HUES64 (cell line): ENCODE data around the gene RBM45.

Experiments used
- H3K27ac ChIP-seq: 2 replicates; pipeline ENCODE4 v1.7.0; 2013; ENCODE audit warnings: low read depth, low read length, inconsistent platforms
- H3K27me3 ChIP-seq: 2 replicates; pipeline ENCODE4 v1.6.1; 2013; ENCODE audit warnings: mild to moderate bottlenecking, low read length; ENCODE audit not compliant: insufficient read depth
- H3K36me3 ChIP-seq: 2 replicates; pipeline ENCODE4 v1.6.1; 2013; ENCODE audit warnings: mild to moderate bottlenecking, low read length; ENCODE audit not compliant: insufficient read depth
- H3K4me1 ChIP-seq: 2 replicates; pipeline ENCODE4 v1.6.1; 2013; ENCODE audit warnings: mild to moderate bottlenecking, low read length, moderate library complexity; ENCODE audit not compliant: insufficient read depth
- H3K4me3 ChIP-seq: 2 replicates; pipeline ENCODE4 v1.5.1; 2013; ENCODE audit warnings: mild to moderate bottlenecking, low read length, moderate library complexity
- H3K9ac ChIP-seq: 2 replicates; pipeline ENCODE4 v1.6.1; 2013; ENCODE audit warnings: mild to moderate bottlenecking, low read depth, low read length
- H3K9me3 ChIP-seq: 2 replicates; pipeline ENCODE4 v1.6.1; 2013; ENCODE audit warnings: low read depth, low read length; ENCODE audit not compliant: insufficient read depth
- WGBS: fragments of 150-250, 120-280 bp; methylation state at CpG from one replicate; pipeline ENCODE4 v1.1.7; 2013; ENCODE audit warnings: missing lambda C conversion rate; 5-methylcytosine and 5-hydroxymethylcytosine counted together

RBM45 gene

DNA sequence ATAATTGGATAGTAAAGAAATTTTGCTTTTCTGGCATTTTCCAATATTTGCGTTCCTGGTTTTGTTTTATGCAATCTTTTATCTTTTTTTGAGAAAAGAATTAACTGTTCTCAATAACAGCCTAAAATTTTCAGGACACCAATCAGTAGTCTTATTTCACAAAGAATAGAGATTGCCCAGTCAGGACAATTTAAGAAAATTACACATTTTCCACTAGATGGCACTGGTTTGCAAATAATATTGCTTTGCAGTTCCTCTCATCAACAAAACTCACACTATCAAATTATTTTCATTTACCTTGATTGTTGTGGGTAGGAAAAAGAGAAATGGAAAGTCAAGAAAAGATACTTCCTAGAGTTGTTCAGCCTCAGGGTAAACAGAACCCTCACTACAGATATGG lies 2.4 kb upstream of the RBM45 start:
- no peaks in the 10 kb centered on the region for H3K27me3 ChIP-seq

DNA sequence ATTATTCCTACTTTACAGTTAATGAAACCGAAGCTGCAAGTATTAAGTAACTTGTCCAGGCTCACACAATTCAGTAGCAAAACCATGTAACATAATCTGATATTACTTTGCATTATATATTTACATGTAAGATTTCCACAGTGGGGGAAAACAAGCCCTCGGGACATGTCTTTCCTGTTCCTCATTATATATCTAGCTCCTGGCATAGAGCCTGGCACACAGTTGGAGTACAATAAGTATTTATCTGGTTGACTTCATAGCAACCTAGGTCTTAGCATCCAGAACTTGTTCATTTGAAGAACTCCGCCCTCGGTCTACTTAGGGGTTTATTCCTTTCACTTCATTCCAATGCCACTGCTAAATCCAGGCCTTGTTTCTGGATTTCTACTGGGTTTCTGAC lies 1.6 kb upstream of the RBM45 start:
- peaks cover 6% of the 10 kb centered on the region; the same call in 1 of the 2 replicates for H3K4me1 ChIP-seq
- no peak overlapping the region for H3K9ac ChIP-seq
- no peak overlapping the region for H3K27ac ChIP-seq
- H3K4me3 ChIP-seq, result no peak overlapping the region
- 92% methylated on average over 3 of the region's 4 CpGs for WGBS
- H3K9me3 ChIP-seq, result no peaks in the 10 kb centered on the region
- no peaks in the 10 kb centered on the region for H3K36me3 ChIP-seq
- no peaks in the 10 kb centered on the region for H3K27me3 ChIP-seq

More for the DNA sequence above, 2.4 kb upstream of the RBM45 start:
- H3K27ac ChIP-seq, result no peak overlapping the region
- no peak overlapping the region for H3K9ac ChIP-seq
- no CpG with 5 or more reads among the region's 1 CpG for WGBS
- H3K4me1 ChIP-seq, result peaks cover 6% of the 10 kb centered on the region; the same call in 1 of the 2 replicates
- no peaks in the 10 kb centered on the region for H3K36me3 ChIP-seq
- no peak overlapping the region for H3K4me3 ChIP-seq
- no peaks in the 10 kb centered on the region for H3K9me3 ChIP-seq

DNA sequence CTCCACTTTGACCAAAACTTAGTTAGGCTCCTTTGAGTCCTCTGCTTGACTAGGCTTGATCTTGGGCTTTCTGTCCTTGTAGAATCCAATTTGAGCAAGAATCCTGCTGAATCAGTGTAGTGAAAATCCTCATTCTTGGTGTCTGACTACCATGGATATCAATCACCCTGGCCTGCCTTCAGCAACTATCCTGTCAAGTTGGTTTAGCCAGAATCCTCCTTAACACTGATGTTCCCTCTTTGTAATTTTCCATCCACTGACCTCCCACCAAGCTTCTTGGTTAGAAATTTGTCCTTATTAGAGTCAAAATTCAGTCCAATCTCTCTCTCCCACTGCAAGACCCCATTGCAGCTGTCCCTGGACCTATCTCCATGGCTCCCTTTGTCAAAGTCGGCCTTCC lies 494 bp upstream of the RBM45 start:
- Histone ChIP-seq H3K9me3 (no peaks in the 10 kb centered on the region), H3K27ac (no peak overlapping the region), H3K4me3 (no peak overlapping the region), H3K4me1 (peaks cover 6% of the 10 kb centered on the region; the same call in 1 of the 2 replicates), H3K27me3 (no peaks in the 10 kb centered on the region), H3K9ac (no peak overlapping the region), H3K36me3 (no peaks in the 10 kb centered on the region)
- WGBS, result 100% methylated on average over 1 of the region's 1 CpG

DNA sequence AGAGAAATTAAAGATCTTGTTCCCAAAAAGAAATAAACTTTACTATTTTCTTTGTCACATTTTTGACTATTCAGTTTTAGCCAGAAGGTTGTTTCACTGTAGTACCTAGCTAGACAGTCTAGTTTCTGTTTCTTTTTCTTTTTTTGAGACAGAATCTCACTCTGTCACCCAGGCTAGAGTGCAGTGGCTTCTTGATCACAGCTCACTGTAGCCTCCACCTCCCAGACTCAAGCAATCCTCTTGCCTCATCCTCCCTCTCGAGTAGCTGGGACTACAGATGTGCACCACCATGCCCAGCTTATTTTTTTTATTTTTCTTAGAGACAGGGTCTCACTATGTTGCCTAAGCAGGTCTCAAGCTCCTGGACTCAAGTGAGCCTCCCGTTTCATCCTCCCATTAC lies 2.2 kb downstream of the RBM45 start:
- Histone ChIP-seq H3K9me3 (no peaks in the 10 kb centered on the region), H3K36me3 (no peaks in the 10 kb centered on the region; the same call in 1 of the 2 replicates), H3K9ac (no peak overlapping the region), H3K4me1 (peaks cover 6% of the 10 kb centered on the region; the same call in 1 of the 2 replicates), H3K27me3 (no peaks in the 10 kb centered on the region), H3K27ac (no peak overlapping the region), H3K4me3 (no peak overlapping the region)
- 93% methylated on average over 2 of the region's 2 CpGs for WGBS

DNA sequence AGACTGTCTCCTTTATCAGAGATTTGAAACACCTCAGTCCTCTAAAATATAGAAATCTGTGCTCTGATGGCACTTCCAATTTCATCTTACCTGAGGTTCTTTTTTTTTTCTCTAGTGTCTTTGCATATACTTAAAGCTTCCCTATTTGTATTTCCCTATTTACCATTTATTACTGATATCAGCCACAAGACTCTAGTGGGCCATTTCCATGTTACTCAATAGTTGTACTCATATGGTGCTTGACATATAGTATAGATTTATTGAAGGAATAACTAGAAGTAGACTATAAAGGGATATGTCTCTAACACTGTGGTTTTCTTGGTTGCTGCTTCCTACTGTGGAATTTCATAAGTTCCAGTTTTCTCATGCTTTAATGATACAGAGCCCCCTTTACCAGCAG lies 3.0 kb downstream of the RBM45 start:
- H3K36me3 ChIP-seq, result no peaks in the 10 kb centered on the region; the same call in 1 of the 2 replicates
- no peaks in the 10 kb centered on the region for H3K27me3 ChIP-seq
- H3K9ac ChIP-seq, result no peak overlapping the region
- no peak overlapping the region for H3K27ac ChIP-seq
- H3K4me1 ChIP-seq, result peaks cover 6% of the 10 kb centered on the region; the same call in 1 of the 2 replicates
- H3K4me3 ChIP-seq, result no peak overlapping the region
- H3K9me3 ChIP-seq, result no peaks in the 10 kb centered on the region

DNA sequence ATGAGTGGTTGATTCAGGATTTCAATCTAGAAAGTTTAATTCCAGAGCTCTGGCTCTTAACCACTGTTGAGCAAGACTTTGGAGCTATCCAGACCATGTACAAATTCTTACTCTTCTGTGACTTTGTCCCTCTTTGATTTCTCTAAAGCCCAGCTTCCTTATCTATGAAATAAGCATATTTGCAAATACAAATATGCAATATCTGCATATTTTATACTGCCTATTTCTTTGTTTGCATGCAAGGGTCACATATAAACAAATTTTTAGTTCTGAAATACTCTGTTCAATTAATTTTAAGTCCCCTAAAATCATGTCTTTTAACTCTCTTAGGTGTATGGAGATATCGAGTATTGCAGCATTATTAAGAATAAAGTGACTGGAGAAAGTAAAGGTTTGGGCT lies 5.5 kb downstream of the RBM45 start:
- H3K4me3 ChIP-seq, result no peak overlapping the region
- H3K4me1 ChIP-seq, result peaks cover 6% of the 10 kb centered on the region; the same call in 1 of the 2 replicates
- no peak overlapping the region for H3K27ac ChIP-seq
- 100% methylated on average over 1 of the region's 1 CpG for WGBS
- no peaks in the 10 kb centered on the region for H3K9me3 ChIP-seq
- H3K27me3 ChIP-seq, result no peaks in the 10 kb centered on the region
- no peak overlapping the region for H3K9ac ChIP-seq
- H3K36me3 ChIP-seq, result peaks cover 11% of the 10 kb centered on the region

- Histone ChIP-seq H3K27ac (no peak overlapping the region), H3K4me1 (no peaks in the 10 kb centered on the region), H3K9me3 (no peaks in the 10 kb centered on the region), H3K36me3 (peaks cover 22% of the 10 kb centered on the region), H3K4me3 (no peak overlapping the region), H3K27me3 (no peaks in the 10 kb centered on the region), H3K9ac (no peak overlapping the region)
- 97% methylated on average over 3 of the region's 3 CpGs for WGBS
Observed at GRCh38 chr2:178119179-178119922, 7.1 kb downstream of the RBM45 start.

- H3K9ac ChIP-seq, result no peak overlapping the region
- H3K27me3 ChIP-seq, result no peaks in the 10 kb centered on the region
- H3K27ac ChIP-seq, result no peak overlapping the region
- H3K9me3 ChIP-seq, result no peaks in the 10 kb centered on the region
- peaks cover 14% of the 10 kb centered on the region for H3K4me1 ChIP-seq
- WGBS, result 91% methylated on average over 2 of the region's 2 CpGs
- no peak overlapping the region for H3K4me3 ChIP-seq
- H3K36me3 ChIP-seq, result peaks cover 35% of the 10 kb centered on the region
Observed at GRCh38 chr2:178123163-178123562, 10.9 kb downstream of the RBM45 start.

GRCh38 chr2:178125125-178125524 lies 12.9 kb downstream of the RBM45 start:
- no peak overlapping the region for H3K9ac ChIP-seq
- peak overlapping the region; percentile 43; the same call in 1 of the 2 replicates for H3K27ac ChIP-seq
- H3K27me3 ChIP-seq, result no peaks in the 10 kb centered on the region
- peaks cover 35% of the 10 kb centered on the region for H3K36me3 ChIP-seq
- H3K4me1 ChIP-seq, result peaks cover 14% of the 10 kb centered on the region
- H3K9me3 ChIP-seq, result no peaks in the 10 kb centered on the region
- H3K4me3 ChIP-seq, result no peak overlapping the region

DNA sequence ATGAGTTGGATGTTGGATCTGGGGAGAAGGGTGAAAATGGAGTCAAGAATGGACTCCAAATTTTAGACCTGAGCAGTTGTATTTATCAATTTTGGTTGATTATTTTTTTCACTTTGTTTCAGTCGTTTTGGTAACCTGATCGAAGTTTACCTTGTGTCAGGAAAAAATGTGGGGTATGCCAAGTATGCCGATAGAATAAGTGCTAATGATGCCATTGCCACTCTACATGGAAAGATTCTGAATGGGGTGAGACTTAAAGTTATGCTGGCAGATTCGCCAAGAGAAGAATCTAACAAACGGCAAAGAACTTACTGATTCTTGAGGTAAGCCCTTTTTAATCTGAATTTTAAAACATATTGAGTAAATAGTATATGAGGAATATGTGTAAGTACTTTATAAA lies 13.6 kb downstream of the RBM45 start:
- Histone ChIP-seq H3K36me3 (peaks cover 35% of the 10 kb centered on the region), H3K27ac (peak overlapping the region; percentile 43)
- 79% methylated on average over 5 of the region's 5 CpGs for WGBS

DNA sequence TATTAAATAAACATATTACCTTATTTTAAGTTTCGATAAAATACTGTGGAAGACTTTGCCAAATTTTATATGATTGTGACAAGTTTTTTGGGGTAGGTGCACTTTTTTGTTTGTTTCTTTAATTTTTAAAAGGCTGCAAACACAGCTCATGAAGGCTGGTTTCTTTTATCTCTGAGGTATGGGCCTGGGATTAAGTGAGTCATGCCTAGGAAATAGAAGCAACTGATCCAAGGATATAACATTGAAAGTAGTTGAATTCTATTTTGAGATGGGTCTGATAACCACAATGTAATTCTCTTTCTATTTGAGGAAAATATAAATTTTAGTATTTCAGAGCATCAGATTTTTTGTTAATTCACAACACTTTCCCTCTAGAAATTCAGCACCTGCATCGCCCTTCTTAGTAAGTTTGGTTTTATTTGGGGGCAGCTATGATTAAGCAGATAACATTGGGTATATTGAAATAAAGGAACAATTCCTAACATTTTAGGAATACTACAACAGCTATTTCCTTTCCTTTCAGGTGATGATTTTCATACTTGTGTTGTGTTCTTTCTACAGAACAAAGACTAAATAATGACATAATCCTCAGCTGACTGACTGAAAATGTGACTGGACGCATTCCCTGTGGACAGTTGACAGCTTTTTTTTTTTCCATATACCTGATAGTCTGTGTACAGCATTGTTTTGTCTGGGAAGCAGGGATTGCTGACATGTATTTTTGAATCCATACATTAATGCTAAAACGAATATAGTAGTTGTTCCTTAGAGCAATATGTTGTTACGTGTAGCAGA lies 16.8 kb downstream of the RBM45 start:
- Histone ChIP-seq H3K4me1 (peaks cover 17% of the 10 kb centered on the region), H3K9me3 (no peaks in the 10 kb centered on the region), H3K4me3 (no peak overlapping the region), H3K36me3 (peaks cover 17% of the 10 kb centered on the region), H3K27me3 (no peaks in the 10 kb centered on the region), H3K27ac (no peak overlapping the region), H3K9ac (no peak overlapping the region)
- 94% methylated on average over 4 of the region's 5 CpGs for WGBS

More for the DNA sequence above, 13.6 kb downstream of the RBM45 start:
- H3K9me3 ChIP-seq, result no peaks in the 10 kb centered on the region
- no peak overlapping the region for H3K4me3 ChIP-seq
- H3K9ac ChIP-seq, result 0 out of 2 replicates have a peak overlapping the region, but pooled peaks have one; percentile 17
- peaks cover 14% of the 10 kb centered on the region for H3K4me1 ChIP-seq
- no peaks in the 10 kb centered on the region for H3K27me3 ChIP-seq
